ENCODE results near the gene TMEM164.

DNA sequence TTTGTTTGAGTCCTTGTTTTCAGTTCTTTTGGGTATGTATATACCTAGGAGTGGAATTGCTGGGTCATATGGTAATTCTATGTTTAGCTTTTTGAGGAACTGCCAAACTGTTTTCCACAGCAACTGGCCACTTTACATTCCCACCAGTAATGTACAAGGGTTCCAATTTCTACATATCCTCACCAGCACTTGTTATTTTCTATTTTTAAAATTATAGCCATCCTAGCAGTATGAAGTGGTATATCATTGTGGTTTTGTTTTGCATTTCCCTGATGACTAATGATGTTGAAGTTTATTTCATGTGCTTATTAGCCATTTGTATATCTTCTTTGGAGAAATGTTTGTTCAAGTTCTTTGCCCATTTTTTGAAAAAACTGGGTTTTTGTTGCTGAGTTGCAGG is 39.6 kb downstream of the TMEM164 start:
- TF ChIP-seq POLR2A (IDR thresholded peaks at IDR 0.05), result no peak
- TF ChIP-seq, protein P1, sequence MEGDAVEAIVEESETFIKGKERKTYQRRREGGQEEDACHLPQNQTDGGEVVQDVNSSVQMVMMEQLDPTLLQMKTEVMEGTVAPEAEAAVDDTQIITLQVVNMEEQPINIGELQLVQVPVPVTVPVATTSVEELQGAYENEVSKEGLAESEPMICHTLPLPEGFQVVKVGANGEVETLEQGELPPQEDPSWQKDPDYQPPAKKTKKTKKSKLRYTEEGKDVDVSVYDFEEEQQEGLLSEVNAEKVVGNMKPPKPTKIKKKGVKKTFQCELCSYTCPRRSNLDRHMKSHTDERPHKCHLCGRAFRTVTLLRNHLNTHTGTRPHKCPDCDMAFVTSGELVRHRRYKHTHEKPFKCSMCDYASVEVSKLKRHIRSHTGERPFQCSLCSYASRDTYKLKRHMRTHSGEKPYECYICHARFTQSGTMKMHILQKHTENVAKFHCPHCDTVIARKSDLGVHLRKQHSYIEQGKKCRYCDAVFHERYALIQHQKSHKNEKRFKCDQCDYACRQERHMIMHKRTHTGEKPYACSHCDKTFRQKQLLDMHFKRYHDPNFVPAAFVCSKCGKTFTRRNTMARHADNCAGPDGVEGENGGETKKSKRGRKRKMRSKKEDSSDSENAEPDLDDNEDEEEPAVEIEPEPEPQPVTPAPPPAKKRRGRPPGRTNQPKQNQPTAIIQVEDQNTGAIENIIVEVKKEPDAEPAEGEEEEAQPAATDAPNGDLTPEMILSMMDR (IDR thresholded peaks at IDR 0.05), result no peak

All from right lobe of liver (tissue), 4 donors.